ENCODE measurements around the gene PTPRA.
"Not testable (repeated sequence)": the region's sequence is repeated elsewhere in the genome, so short reads cannot be mapped to it uniquely, and the experiment has no call there.

The PTPRA gene

DNA sequence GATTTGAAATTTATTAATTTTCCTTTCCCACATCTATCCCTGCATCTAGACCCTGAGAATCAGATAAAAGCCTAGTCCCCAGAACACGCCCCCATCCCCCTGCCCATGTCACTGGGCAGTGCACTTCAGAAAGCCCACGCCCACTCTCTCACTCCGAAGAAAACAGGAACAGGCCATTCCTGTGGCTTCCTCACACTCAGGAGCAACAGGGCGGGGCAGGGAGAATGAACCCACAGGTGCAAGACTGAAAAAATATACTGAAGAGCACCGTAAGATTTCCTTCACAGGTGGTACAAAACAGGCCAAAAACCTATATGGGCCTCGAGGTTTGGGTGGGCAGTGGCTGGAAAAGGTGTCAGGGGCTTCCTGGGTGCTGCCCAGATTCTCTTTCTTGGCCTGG, 201.5 kb downstream of the PTPRA start:
- TF ChIP-seq, protein P1, sequence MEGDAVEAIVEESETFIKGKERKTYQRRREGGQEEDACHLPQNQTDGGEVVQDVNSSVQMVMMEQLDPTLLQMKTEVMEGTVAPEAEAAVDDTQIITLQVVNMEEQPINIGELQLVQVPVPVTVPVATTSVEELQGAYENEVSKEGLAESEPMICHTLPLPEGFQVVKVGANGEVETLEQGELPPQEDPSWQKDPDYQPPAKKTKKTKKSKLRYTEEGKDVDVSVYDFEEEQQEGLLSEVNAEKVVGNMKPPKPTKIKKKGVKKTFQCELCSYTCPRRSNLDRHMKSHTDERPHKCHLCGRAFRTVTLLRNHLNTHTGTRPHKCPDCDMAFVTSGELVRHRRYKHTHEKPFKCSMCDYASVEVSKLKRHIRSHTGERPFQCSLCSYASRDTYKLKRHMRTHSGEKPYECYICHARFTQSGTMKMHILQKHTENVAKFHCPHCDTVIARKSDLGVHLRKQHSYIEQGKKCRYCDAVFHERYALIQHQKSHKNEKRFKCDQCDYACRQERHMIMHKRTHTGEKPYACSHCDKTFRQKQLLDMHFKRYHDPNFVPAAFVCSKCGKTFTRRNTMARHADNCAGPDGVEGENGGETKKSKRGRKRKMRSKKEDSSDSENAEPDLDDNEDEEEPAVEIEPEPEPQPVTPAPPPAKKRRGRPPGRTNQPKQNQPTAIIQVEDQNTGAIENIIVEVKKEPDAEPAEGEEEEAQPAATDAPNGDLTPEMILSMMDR (IDR thresholded peaks at IDR 0.05; ENCODE audit: control insufficient read depth, extremely low read depth, insufficient read depth): no peak
- no peak overlapping the region for H3K4me3 ChIP-seq (ENCODE audit: low read depth, low read length)
- DNase-seq (ENCODE audit: low read depth): no peak

DNA sequence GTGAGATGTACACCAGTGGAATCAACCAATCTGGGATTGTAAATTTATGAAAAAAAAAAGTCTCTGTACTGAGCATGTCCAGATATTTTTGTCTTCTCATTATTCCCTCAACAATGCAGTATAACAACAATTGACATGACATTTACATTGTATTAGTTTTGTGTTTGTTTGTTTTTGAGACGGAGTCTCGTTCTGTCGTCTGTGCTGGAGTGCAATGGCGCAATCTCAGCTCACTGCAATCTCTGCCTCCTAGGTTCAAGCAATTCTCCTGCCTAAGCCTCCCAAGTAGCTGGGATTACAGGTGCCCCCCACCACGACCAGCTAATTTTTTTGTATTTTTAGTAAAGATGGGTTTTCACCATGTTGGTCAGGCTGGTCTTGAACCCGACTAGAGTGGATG, 202.0 kb downstream of the PTPRA start:
- not testable (repeated sequence) for H3K4me3 ChIP-seq (ENCODE audit: low read depth, low read length); DNase-seq (ENCODE audit: low read depth)

DNA sequence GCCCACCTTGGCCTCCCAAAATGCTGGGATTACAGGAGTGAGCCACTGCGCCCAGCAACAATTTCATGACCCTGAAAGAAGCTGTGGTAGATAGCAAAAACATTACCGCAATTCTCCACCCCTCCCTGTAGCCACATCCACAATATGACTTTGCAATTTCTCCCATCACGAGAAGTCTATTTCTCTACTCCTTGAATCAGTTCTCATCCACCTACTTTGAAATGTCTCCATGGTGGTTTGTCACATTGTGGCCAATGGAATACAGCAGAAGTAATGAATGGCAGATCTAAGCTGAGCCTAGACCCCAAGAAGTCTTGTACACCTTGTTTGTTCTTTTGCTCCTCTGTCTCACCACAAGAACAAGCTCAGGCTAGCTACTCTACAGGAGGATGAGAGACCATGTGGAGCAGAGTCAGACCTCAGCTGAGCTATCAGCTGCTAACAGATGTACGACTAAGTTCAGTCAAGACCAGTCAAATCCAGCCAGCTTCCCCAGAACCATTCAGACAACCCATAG, 204.4 kb downstream of the PTPRA start:
- DNase-seq (ENCODE audit: low read depth): no peak
- H3K4me3 ChIP-seq (ENCODE audit: low read depth, low read length): no peak overlapping the region

DNA sequence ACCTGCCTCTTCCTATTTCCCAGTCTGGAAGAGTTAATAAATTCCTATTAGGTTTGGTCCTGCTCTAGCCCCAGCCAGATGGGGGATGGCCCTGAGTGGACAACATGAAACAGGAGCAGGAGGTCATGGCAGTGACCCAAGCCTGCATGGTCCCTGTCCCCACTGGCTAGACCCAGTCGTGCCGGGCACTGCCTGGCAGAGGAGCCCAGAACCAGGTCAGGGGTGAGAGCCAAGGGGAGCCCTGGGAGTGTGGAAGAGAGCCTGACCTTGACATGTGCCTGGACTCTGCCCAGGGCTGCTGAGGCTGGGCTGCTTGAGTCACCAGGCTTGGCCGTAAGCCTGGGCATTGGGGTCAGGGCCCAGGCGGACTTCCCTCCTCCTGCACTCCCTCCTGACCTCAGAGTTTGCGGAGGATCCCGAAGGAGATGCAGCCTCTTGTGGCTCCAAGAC, 207.7 kb downstream of the PTPRA start:
- TF ChIP-seq, protein P1 (IDR thresholded peaks at IDR 0.05; ENCODE audit: control insufficient read depth, extremely low read depth, insufficient read depth): no peak
- DNase-seq (ENCODE audit: low read depth): peak; percentile 17
- H3K4me3 ChIP-seq (ENCODE audit: low read depth, low read length): no peak overlapping the region

More for the DNA sequence above, 204.4 kb downstream of the PTPRA start:
- TF ChIP-seq, protein P1 (IDR thresholded peaks at IDR 0.05; ENCODE audit: control insufficient read depth, extremely low read depth, insufficient read depth): no peak

DNA sequence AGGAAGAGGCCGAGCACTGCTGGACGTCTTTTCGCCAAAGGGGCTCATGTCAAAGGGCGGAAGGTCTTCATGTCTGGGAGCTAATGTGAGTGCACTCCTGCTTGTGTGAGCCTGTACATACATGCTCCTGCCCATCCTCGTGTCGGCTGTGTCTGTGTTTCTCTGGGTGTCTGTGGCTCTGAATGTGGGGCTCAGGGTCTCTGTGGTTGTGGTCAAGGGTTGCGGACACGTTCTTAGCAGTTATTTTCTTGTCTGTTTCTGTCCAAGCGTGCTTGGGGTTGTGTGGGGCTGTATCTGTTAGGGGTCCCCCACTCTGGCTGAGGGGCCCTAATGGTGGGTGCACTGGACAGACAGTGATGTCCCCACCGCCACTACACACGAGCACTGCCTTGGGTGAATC, 208.4 kb downstream of the PTPRA start:
- H3K4me3 ChIP-seq (ENCODE audit: low read depth, low read length): no peak overlapping the region
- TF ChIP-seq, protein P1 (IDR thresholded peaks at IDR 0.05; ENCODE audit: control insufficient read depth, extremely low read depth, insufficient read depth): no peak
- no peak for DNase-seq (ENCODE audit: low read depth)

DNA sequence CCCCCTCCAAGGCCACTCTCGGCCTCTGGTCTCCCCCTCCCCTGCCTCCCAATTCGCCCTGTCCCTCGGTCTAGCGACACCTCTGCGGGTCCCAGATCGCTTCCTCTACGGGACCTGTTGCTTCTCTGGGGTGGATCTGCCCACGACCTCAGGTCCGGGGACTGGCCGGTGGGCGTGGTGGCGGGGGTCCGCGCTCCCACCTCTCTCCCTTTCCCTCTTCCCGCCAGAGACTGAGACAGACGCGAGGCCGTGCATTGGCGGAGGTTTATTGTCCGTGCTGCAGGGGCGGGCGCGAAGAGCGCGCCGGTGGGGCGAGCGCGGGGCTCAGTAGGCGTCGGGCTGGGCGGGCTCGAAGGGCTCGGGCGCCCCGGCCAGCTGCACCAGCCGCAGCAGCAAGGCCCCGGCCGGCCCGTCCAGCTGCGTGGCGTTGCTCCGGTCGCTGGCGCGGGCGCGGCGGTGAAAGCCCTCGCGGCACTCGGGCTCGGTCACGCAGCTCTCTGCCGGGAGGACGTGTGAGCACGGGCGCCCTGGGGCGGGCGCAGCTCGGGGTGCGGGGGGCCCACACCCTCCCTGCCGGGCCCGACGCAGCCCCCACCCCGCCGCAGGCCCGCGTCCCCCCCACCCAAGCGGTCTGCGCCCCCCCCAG, 209.1 kb downstream of the PTPRA start:
- H3K4me3 ChIP-seq (ENCODE audit: low read depth, low read length): no peak overlapping the region
- no peak for DNase-seq (ENCODE audit: low read depth)
- TF ChIP-seq, protein P1 (IDR thresholded peaks at IDR 0.05; ENCODE audit: control insufficient read depth, extremely low read depth, insufficient read depth): no peak

DNA sequence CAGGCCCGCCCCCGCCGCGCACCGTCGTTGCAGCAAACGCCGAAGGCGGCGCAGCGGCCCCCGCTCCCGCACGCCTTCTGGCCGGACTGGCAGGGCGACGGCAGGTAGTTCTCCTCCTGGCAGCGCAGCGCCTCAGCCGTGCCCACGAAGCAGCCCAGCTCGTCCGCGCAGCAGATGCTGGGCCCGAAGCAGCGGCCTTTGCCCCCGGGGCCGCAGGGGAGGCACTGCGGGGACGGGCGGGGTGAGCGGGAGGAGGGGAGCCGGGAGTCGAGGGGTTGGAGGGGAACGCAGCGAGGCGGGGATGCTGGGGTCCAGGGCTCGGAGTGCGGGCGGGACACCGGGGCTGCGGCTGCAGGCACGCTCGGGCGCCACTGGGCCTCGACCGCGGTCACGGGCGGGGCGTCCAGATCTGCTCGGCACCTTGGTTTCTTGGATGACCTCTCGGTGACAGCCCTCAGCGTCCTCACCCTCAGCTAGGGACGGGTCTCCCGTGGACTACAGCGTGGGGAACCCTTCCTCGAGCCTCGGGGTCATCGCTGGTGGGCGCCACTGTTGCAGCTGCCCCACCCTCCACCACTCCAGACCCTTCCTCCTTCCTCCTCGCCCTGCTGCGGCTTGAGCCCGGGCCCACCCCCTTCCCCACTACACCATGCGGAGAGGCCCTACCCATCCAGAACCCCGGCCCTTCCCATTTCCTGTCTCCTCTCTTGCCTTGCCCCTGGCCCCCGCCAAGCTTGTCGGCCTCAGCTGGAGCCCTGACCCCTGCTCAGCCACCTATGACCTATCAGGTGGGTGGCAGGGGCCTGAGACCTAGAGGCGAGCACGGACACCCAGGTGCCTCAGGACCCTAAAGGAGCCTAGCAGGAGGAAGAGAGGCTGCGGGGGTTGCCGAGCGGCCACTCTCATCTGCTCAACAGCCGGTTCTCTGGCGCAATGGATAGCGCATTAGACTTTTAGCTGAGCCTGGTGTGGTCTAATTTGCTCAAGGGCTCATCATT, 210.0 kb downstream of the PTPRA start:
- H3K4me3 ChIP-seq (ENCODE audit: low read depth, low read length): no peak overlapping the region
- no peak for DNase-seq (ENCODE audit: low read depth)
- TF ChIP-seq, protein P1 (IDR thresholded peaks at IDR 0.05; ENCODE audit: control insufficient read depth, extremely low read depth, insufficient read depth): no peak
